ENCODE data around the gene SFRP2. TPM values are rescaled to one million over a fixed set of nuclear protein-coding genes. Genes with fewer than 3 reads are reported as not detected.

Gene SFRP2
- total and polyA plus RNA-seq, 2 of the 4 experiments (the other 2 are of a cell fraction): not detected

GRCh38 chr4:153809307-153809706 is 20.4 kb upstream of the SFRP2 start:
- H4K8ac ChIP-seq (ENCODE audit: low read depth in 2 of 2, low read length in 2 of 2): no peak overlapping the region
- no peaks in the 10 kb centered on the region for H4K20me1 ChIP-seq (ENCODE audit: insufficient read depth, low read length)
- no peaks in the 10 kb centered on the region for H3K27me3 ChIP-seq (ENCODE audit: control insufficient read depth, insufficient read depth, low read length)
- no peak overlapping the region for H3K14ac ChIP-seq (replicated peaks; ENCODE audit: low read depth, low read length)
- DNase-seq: no peak
- ATAC-seq (ENCODE audit: low read depth): no peak
- no peak overlapping the region for H2BK5ac ChIP-seq (ENCODE audit: low read depth, low read length, poor library complexity, severe bottlenecking)
- CTCF ChIA-PET: no interaction called here
- no peak overlapping the region for H2AK9ac ChIP-seq (replicated peaks; ENCODE audit: low read depth, low read length, poor library complexity)
- intact Hi-C loops (cut with micrococcal nuclease): no loop called here
- H3K79me1 ChIP-seq (ENCODE audit: low read depth in 1 of 2, low read length in 2 of 2): no peaks in the 10 kb centered on the region
- no peak overlapping the region for H3K4ac ChIP-seq (ENCODE audit: low read depth, low read length)
- no peak overlapping the region for H3K18ac ChIP-seq (ENCODE audit: low read depth, low read length)
- dilution Hi-C loops (cut with HindIII; ENCODE audit: low sequenced_read_pairs, unreplicated experiment): no loop called here
- no peak overlapping the region for H3K56ac ChIP-seq (ENCODE audit: extremely low read depth, insufficient read depth, low read length)
- H2AFZ ChIP-seq (replicated peaks; ENCODE audit: low read length, poor library complexity): no peak overlapping the region
- no peak overlapping the region for H2BK120ac ChIP-seq (ENCODE audit: low read depth, low read length)
- no peaks in the 10 kb centered on the region for H3K9me1 ChIP-seq (ENCODE audit: insufficient read depth, low read length)
- H3K27ac ChIP-seq (ENCODE audit: insufficient read depth, low read length): no peak overlapping the region
- TF ChIP-seq FOS (IDR thresholded peaks at IDR 0.05; ENCODE audit: low read depth, low read length) (no peak), MXI1 (IDR thresholded peaks at IDR 0.05; ENCODE audit: borderline replicate concordance, low read depth, low read length) (no peak), SMC3 (IDR thresholded peaks at IDR 0.05; ENCODE audit: low read depth, low read length) (no peak), RCOR1 (IDR thresholded peaks at IDR 0.05; ENCODE audit: insufficient replicate concordance, low read length) (no peak), RFX5 (IDR thresholded peaks at IDR 0.05; ENCODE audit: low read depth, low read length) (no peak), MAFK (IDR thresholded peaks at IDR 0.05; ENCODE audit: low read depth, low read length) (no peak), MAZ (IDR thresholded peaks at IDR 0.05; ENCODE audit: borderline replicate concordance, low read depth, low read length) (no peak), USF2 (IDR thresholded peaks at IDR 0.05; ENCODE audit: low read depth, low read length) (no peak), CEBPB (IDR thresholded peaks at IDR 0.05; ENCODE audit: low read depth, low read length) (no peak), POLR2A (IDR thresholded peaks at IDR 0.05; ENCODE audit: low read depth, low read length) (no peak), NFE2L2 (IDR thresholded peaks at IDR 0.05; ENCODE audit: low read depth, low read length) (no peak)
- H4K91ac ChIP-seq (ENCODE audit: insufficient read depth, low read depth, low read length): no peak overlapping the region
- BruUV-seq (replicated peaks): no TSS peak
- H3K23ac ChIP-seq (ENCODE audit: low read depth, low read length): no peak overlapping the region
- no peak overlapping the region for H3K9ac ChIP-seq (ENCODE audit: low read depth, low read length)
- no peak overlapping the region for H4K5ac ChIP-seq (ENCODE audit: low read depth, low read length)
- H2BK15ac ChIP-seq (ENCODE audit: low read depth, low read length): no peak overlapping the region
- H3K36me3 ChIP-seq (ENCODE audit: control insufficient read depth, insufficient read depth, low read length): no peaks in the 10 kb centered on the region
- H3K9me3 ChIP-seq (ENCODE audit: control insufficient read depth, insufficient read depth, low read length): no peaks in the 10 kb centered on the region
- POLR2A ChIA-PET (ENCODE audit: unreplicated experiment): no interaction called here
- H3K4me3 ChIP-seq (ENCODE audit: insufficient read depth, low read depth, low read length): no peak overlapping the region
- no peaks in the 10 kb centered on the region for H3K4me1 ChIP-seq (ENCODE audit: control insufficient read depth, insufficient read depth, low read length)
- H3K4me2 ChIP-seq (ENCODE audit: low read depth, low read length): no peak overlapping the region
- no peak overlapping the region for H2BK20ac ChIP-seq (ENCODE audit: low read depth, low read length)
- no peak overlapping the region for H2AK5ac ChIP-seq (ENCODE audit: low read depth, low read length)
- in situ Hi-C loops (cut with MboI; ENCODE audit: low sequenced_read_pairs): no loop called here
